HG03135 (cell line): ENCODE measurements around the gene ANKRD13C.
"Not testable (repeated sequence)": the region's sequence is repeated elsewhere in the genome, so short reads cannot be mapped to it uniquely, and the experiment has no call there.

Source experiments
- ATAC-seq: cut with Tn5 transposase; IDR thresholded peaks from one replicate; pipeline ENCODE4 v1.9.1; 2021; ENCODE audit warnings: mild to moderate bottlenecking, moderate library complexity; ENCODE audit not compliant: unreplicated experiment

ANKRD13C gene

GRCh38 chr1:70354332-70355110 is at the start of gene ANKRD13C:
Gene ANKRD13C, minus strand, starts transcription at chr1:70354722. Its CDS starts 314 bp downstream, at chr1:70354408.
- peak; percentile 89 for ATAC-seq

DNA sequence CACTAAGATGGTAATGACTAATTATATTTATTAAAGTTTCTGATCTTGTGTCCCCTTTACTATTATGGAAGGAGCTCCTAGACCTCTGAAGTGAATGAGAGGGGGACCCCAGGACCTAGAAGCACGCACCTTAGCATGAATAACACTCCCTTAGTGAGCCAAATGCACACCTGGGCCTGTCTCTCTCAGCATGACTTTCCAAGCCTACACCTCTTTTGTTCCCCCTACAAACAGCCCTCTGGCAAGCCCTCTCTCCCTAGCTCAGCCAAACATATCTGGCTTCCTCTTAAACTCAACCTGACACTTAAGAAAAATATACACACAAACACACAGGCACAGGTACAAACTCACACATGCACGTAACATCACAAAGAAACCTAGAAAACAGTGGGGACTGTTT is 49.2 kb upstream of the ANKRD13C start:
- no peak for ATAC-seq

- no peak for ATAC-seq
Observed at GRCh38 chr1:70401974-70402373, 47.5 kb upstream of the ANKRD13C start.

DNA sequence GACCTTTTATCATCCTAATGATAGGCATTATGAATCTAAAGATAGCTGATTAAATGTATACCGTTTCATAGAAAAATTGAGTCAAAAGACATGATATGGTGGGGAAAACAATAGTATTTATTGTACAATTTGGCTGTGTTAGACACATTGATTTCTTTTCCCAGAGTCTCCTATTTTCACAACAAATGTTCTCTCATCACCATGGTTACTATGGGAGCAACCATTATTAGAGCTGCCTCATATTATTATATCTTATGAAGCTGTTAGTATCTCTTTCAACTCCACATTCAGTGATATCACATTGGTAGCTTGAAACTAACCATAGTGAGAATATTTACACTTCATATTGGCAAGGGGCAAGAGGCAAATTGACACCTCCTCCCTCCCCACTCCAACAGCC is 45.8 kb upstream of the ANKRD13C start:
- ATAC-seq: no peak

DNA sequence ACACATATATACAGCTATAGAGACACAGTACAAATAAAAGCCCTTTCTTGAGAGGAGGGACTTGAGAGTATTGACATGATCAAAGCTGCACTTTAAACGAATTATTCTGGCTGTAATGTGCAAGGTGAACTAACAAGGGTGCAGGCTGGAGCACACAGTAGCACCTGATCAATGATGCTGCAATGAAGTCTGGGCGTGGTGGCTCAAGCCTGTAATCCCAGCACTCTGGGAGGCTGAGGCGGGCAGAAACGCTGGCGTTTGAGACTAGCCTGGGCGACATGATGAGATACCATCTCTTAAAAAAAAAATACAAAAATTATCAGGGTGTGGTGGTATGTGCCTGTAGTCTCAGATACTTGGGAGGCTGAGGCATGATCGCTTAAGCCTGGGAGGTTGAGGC is 42.5 kb upstream of the ANKRD13C start:
- no peak for ATAC-seq

DNA sequence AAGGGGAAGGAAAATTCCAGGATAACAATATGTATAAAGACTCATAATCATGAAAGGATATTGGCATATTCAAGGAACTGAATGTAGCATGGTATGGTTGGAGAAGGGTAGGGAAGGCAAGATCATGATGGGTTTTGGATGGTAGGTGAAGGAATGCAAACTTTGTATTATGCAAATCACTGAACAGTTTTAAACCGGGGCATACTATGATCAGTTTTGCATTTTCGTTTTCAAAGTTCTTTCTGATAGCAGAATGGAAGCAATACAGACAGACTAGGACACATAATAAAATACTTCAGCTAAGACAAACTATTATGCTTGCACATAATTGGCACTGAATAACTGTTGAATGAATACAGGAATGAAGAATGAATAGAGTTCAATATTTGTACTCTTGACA is 42.1 kb upstream of the ANKRD13C start:
- no peak for ATAC-seq

GRCh38 chr1:70392626-70393025 is 38.1 kb upstream of the ANKRD13C start:
- no peak for ATAC-seq

GRCh38 chr1:70387507-70387906 is 33.0 kb upstream of the ANKRD13C start:
- no peak for ATAC-seq

- no peak for ATAC-seq
Observed at GRCh38 chr1:70386121-70386520, 31.6 kb upstream of the ANKRD13C start.

- no peak for ATAC-seq
Observed at GRCh38 chr1:70385477-70385876, 31.0 kb upstream of the ANKRD13C start.

DNA sequence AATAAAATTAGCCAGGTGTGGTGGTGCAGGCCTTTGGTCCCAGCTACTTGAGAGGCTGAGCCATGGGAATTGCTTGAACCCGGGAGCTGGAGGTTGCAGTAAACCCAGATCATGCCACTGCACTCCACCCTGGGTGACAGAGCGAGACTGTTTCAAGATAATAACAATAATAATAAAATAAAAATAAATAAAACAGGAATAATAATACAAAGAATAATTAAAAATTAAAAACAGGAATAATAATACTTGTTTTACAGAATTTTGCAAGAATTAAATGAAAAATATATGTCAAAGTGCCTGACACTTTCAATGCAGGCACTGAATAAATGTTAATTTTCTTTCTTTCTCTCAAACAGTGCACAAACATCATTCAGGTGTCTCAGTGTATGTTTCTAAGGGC is 30.0 kb upstream of the ANKRD13C start:
- no peak for ATAC-seq

DNA sequence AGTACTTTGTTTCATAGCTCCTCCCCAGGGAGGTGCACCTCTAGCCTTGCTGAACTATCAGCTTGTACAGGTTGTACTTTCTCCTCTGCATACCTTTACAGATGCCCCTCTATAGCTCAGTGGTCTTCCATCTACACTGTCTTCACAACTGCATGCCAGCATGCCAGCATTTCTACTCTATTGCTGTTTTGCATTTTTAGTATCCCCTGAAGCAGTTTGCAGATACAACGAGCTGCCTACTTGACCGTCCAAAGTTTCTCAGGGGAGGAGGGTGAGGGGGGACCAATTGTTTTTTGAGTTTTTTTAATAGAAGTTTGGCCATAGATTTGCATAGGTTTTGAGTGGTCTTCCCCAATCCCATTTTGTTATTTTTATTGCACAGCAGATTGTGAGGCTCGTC is 29.0 kb upstream of the ANKRD13C start:
- no peak for ATAC-seq

DNA sequence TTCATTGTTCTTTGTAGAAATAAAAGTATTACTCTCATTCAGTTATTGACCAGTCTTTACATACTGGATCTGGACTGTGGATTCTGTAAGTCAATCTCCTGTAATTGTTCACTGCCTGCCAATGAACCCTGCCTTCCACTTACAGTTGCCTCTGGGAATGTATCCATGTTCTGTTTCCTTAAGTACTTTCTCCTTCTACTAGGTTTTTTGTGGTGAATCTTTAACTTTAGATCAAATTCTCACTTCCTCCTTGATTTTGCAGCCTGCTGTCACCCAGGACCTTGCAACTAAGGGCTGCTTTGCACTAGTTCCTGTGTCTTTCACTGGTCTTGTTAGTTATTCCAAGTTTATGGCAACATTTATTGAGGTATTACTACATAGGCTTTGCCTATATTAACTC is 28.2 kb upstream of the ANKRD13C start:
- peak; percentile 75 for ATAC-seq

GRCh38 chr1:70376196-70376595 is 21.7 kb upstream of the ANKRD13C start:
- no peak for ATAC-seq

- not testable (repeated sequence) for ATAC-seq
Observed at GRCh38 chr1:70373580-70373979, 19.1 kb upstream of the ANKRD13C start.

DNA sequence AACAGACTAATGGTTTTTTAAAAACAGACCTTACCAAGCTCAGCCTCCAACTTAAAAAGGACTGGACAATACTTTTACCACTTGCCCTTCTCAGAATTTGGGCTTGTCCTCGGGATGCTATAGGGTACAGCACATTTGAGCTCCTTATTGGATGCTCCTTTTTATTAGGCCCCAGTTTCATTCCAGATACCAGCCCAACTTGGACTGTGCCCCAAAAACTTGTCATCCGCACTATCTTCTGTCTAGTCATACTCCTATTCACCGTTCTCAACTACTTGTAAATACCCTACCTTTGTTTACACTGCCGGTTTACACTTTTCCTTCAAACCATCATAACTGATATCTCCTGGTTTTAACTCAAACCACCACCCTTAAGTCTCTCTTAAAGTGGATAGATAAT is 17.9 kb upstream of the ANKRD13C start:
- no peak for ATAC-seq

GRCh38 chr1:70371586-70371985 is 17.1 kb upstream of the ANKRD13C start:
- not testable (repeated sequence) for ATAC-seq

- not testable (repeated sequence) for ATAC-seq
Observed at GRCh38 chr1:70367397-70367796, 12.9 kb upstream of the ANKRD13C start.

- not testable (repeated sequence) for ATAC-seq
Observed at GRCh38 chr1:70366997-70367396, 12.5 kb upstream of the ANKRD13C start.

GRCh38 chr1:70366425-70366952 is 12.0 kb upstream of the ANKRD13C start:
- ATAC-seq: not testable (repeated sequence)

- ATAC-seq: no peak
Observed at GRCh38 chr1:70364439-70364838, 9.9 kb upstream of the ANKRD13C start.

GRCh38 chr1:70361727-70362398 is 7.3 kb upstream of the ANKRD13C start:
- no peak for ATAC-seq
